GM21717 (cell line): Measurements from ENCODE around the gene COL4A2.
"Not testable (repeated sequence)": the region's sequence is repeated elsewhere in the genome, so short reads cannot be mapped to it uniquely, and the experiment has no call there.

Experiments used
- ATAC-seq: cut with Tn5 transposase; IDR thresholded peaks from one replicate; pipeline ENCODE4 v1.9.1; 2021; ENCODE audit warnings: mild to moderate bottlenecking, moderate library complexity; ENCODE audit not compliant: unreplicated experiment

Gene COL4A2

GRCh38 chr13:110449219-110450015 is 142.3 kb downstream of the COL4A2 start:
- ATAC-seq, result no peak

- no peak for ATAC-seq
These were observed 143.2 kb downstream of the COL4A2 start for GRCh38 chr13:110450016-110450900.

- ATAC-seq, result no peak
These were observed 144.1 kb downstream of the COL4A2 start for GRCh38 chr13:110450941-110451730.

GRCh38 chr13:110453091-110453490 is 146.0 kb downstream of the COL4A2 start:
- not testable (repeated sequence) for ATAC-seq

- no peak for ATAC-seq
These were observed 146.7 kb downstream of the COL4A2 start for GRCh38 chr13:110453797-110454196.

- no peak for ATAC-seq
These were observed 147.3 kb downstream of the COL4A2 start for GRCh38 chr13:110454227-110454859.

- no peak for ATAC-seq
These were observed 147.9 kb downstream of the COL4A2 start for GRCh38 chr13:110454956-110455355.

- no peak for ATAC-seq
These were observed 148.4 kb downstream of the COL4A2 start for GRCh38 chr13:110455444-110455843.

GRCh38 chr13:110455941-110456340 is 148.9 kb downstream of the COL4A2 start:
- peak; percentile 99 for ATAC-seq

GRCh38 chr13:110456550-110456949 is 149.5 kb downstream of the COL4A2 start:
- ATAC-seq, result no peak

- no peak for ATAC-seq
These were observed 150.3 kb downstream of the COL4A2 start for GRCh38 chr13:110457361-110457760.

GRCh38 chr13:110458017-110458416 is 150.9 kb downstream of the COL4A2 start:
- ATAC-seq, result no peak

GRCh38 chr13:110458594-110459365 is 151.7 kb downstream of the COL4A2 start:
- ATAC-seq, result no peak

- no peak for ATAC-seq
These were observed 155.0 kb downstream of the COL4A2 start for GRCh38 chr13:110462091-110462490.

GRCh38 chr13:110463156-110463555 is 156.1 kb downstream of the COL4A2 start:
- ATAC-seq, result no peak

GRCh38 chr13:110463871-110464510 is 156.9 kb downstream of the COL4A2 start:
- ATAC-seq, result no peak

- ATAC-seq, result no peak
These were observed 157.7 kb downstream of the COL4A2 start for GRCh38 chr13:110464556-110465333.

GRCh38 chr13:110465696-110466095 is 158.6 kb downstream of the COL4A2 start:
- ATAC-seq, result no peak
